Mesendoderm (in vitro differentiated cells): Measurements from ENCODE around the gene BTBD18.
A peak's percentile ranks its signal among the peaks of the same experiment; 100 is the strongest.
"Not testable (repeated sequence)": the region's sequence is repeated elsewhere in the genome, so short reads cannot be mapped to it uniquely, and the experiment has no call there.

Source experiments
- DNase-seq: peaks from one replicate; pipeline ENCODE4 v3.0.0; 2013
- H2AK5ac ChIP-seq: 2 replicates; pipeline ENCODE4 v1.6.1; 2013; ENCODE audit warnings: low read length, inconsistent platforms
- H2BK120ac ChIP-seq: 2 replicates; pipeline ENCODE4 v1.6.1; 2013; ENCODE audit warnings: low read depth, mild to moderate bottlenecking, low read length, moderate library complexity, mixed read lengths
- H2BK15ac ChIP-seq: replicated peaks from 2 replicates; pipeline ENCODE4 v1.6.1; 2013; ENCODE audit warnings: low read depth, mild to moderate bottlenecking, moderate library complexity
- H2BK5ac ChIP-seq: 2 replicates; pipeline ENCODE4 v1.6.1; 2013; ENCODE audit warnings: low read length, inconsistent platforms
- H3K18ac ChIP-seq: 2 replicates; pipeline ENCODE4 v1.6.1; 2013; ENCODE audit warnings: mild to moderate bottlenecking, low read length, mixed read lengths
- H3K23ac ChIP-seq: one replicate; pipeline ENCODE4 v1.6.1; 2013; ENCODE audit warnings: low read length
- H3K27ac ChIP-seq: 2 replicates; pipeline ENCODE4 v1.5.1; 2013; ENCODE audit warnings: low read depth, mild to moderate bottlenecking, inconsistent platforms, low read length, moderate library complexity
- H3K27me3 ChIP-seq: 2 replicates; pipeline ENCODE4 v1.6.1; 2013; ENCODE audit warnings: low read length, control low read depth, mild to moderate bottlenecking, inconsistent platforms; ENCODE audit not compliant: insufficient read depth, poor library complexity
- H3K36me3 ChIP-seq: 2 replicates; pipeline ENCODE4 v1.6.1; 2013; ENCODE audit warnings: low read length, inconsistent platforms; ENCODE audit not compliant: control insufficient read depth, insufficient read depth
- H3K4ac ChIP-seq: one replicate; pipeline ENCODE4 v1.6.1; 2013; ENCODE audit warnings: low read depth, mild to moderate bottlenecking, low read length, moderate library complexity
- H3K4me1 ChIP-seq: 2 replicates; pipeline ENCODE4 v1.6.1; 2013; ENCODE audit warnings: low read depth, low read length, inconsistent platforms; ENCODE audit not compliant: control insufficient read depth
- H3K4me2 ChIP-seq: 2 replicates; pipeline ENCODE4 v1.6.1; 2013; ENCODE audit warnings: low read length
- H3K4me3 ChIP-seq: 2 replicates; pipeline ENCODE4 v1.5.1; 2013; ENCODE audit warnings: mild to moderate bottlenecking, low read length
- H3K56ac ChIP-seq: one replicate; pipeline ENCODE4 v1.6.1; 2013; ENCODE audit warnings: low read length
- H3K79me1 ChIP-seq: 2 replicates; pipeline ENCODE4 v1.6.1; 2013; ENCODE audit warnings: low read length, inconsistent platforms
- H3K79me2 ChIP-seq: 2 replicates; pipeline ENCODE4 v1.6.1; 2013; ENCODE audit warnings: mild to moderate bottlenecking, low read length; ENCODE audit not compliant: control insufficient read depth, insufficient read depth
- H3K9ac ChIP-seq: 2 replicates; pipeline ENCODE4 v1.6.1; 2013; ENCODE audit warnings: low read length, inconsistent platforms
- H4K5ac ChIP-seq: one replicate; pipeline ENCODE4 v1.6.1; 2013; ENCODE audit warnings: low read length
- H4K8ac ChIP-seq: one replicate; pipeline ENCODE4 v1.6.1; 2013; ENCODE audit warnings: low read depth, mild to moderate bottlenecking, control low read depth, low read length, moderate library complexity
- WGBS: extraction: QIAGEN DNeasy Blood & Tissue Kit; methylation state at CpG from one replicate; pipeline ENCODE4 v1.1.7; 2013; ENCODE audit warnings: low lambda C conversion rate, missing lambda C conversion rate; ENCODE audit not compliant: insufficient coverage; ENCODE audit errors: extremely low coverage; 5-methylcytosine and 5-hydroxymethylcytosine counted together

BTBD18 gene

DNA sequence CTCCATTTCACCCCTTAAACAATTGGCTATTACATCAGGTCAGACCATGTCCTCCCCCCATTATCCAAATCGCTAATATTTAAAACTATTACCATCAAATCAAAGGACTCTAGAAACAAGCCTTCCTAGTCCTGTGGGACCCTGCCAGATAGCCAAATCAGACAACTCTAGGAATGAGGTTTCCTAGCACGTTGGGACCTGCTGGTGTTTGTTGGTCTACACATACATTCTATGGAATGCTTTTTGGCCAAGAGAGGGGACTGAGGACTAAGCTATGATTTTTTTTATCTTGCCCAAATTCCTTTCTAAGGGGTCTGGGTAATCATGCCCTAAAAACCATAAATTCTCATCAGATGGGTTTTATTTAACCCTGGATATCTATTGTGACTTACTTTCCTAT, 24.4 kb downstream of the BTBD18 start:
- no peak overlapping the region for H4K5ac ChIP-seq
- H2BK5ac ChIP-seq, result no peak overlapping the region
- H3K79me2 ChIP-seq, result peaks cover 14% of the 10 kb centered on the region
- H3K27ac ChIP-seq, result no peak overlapping the region
- H3K79me1 ChIP-seq, result peaks cover 8% of the 10 kb centered on the region
- no peak overlapping the region for H3K4me3 ChIP-seq
- WGBS, result no CpG with 5 or more reads among the region's 2 CpGs
- H3K9ac ChIP-seq, result no peak overlapping the region
- H2BK15ac ChIP-seq, result no peak overlapping the region
- no peaks in the 10 kb centered on the region for H3K4me1 ChIP-seq
- H2AK5ac ChIP-seq, result no peak overlapping the region
- no peak overlapping the region for H3K4me2 ChIP-seq
- H4K8ac ChIP-seq, result no peak overlapping the region
- H3K27me3 ChIP-seq, result no peaks in the 10 kb centered on the region
- no peak for DNase-seq
- H3K23ac ChIP-seq, result no peak overlapping the region
- no peak overlapping the region for H3K4ac ChIP-seq
- no peak overlapping the region for H2BK120ac ChIP-seq
- no peaks in the 10 kb centered on the region for H3K36me3 ChIP-seq
- no peak overlapping the region for H3K18ac ChIP-seq
- H3K56ac ChIP-seq, result no peak overlapping the region

DNA sequence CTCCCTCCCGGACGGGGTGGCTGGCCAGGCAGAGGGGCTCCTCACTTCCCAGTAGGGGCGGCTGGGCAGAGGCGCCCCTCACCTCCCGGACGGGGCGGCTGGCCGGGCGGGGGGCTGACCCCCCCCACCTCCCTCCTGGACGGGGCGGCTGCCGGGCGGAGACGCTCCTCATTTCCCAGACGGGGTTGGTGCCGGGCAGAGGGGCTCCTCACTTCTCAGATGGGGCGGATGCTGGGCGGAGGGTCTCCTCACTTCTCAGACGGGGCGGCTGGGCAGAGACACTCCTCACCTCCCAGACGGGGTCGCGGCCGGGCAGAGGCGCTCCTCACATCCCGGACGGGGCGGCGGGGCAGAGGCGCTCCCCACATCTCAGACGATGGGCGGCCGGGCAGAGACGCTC, 34.9 kb downstream of the BTBD18 start:
- not testable (repeated sequence) for H3K56ac ChIP-seq, H3K27me3 ChIP-seq, H3K9ac ChIP-seq, DNase-seq, H3K27ac ChIP-seq, H2BK15ac ChIP-seq, H3K18ac ChIP-seq, H2BK5ac ChIP-seq, H3K36me3 ChIP-seq, H3K23ac ChIP-seq, H2AK5ac ChIP-seq, H4K5ac ChIP-seq, H4K8ac ChIP-seq, H3K4me1 ChIP-seq, H3K4me3 ChIP-seq, H3K4me2 ChIP-seq, H2BK120ac ChIP-seq, H3K4ac ChIP-seq
- WGBS, result no CpG with 5 or more reads among the region's 34 CpGs
- peaks cover 40% of the 10 kb centered on the region for H3K79me2 ChIP-seq
- peaks cover 10% of the 10 kb centered on the region for H3K79me1 ChIP-seq

DNA sequence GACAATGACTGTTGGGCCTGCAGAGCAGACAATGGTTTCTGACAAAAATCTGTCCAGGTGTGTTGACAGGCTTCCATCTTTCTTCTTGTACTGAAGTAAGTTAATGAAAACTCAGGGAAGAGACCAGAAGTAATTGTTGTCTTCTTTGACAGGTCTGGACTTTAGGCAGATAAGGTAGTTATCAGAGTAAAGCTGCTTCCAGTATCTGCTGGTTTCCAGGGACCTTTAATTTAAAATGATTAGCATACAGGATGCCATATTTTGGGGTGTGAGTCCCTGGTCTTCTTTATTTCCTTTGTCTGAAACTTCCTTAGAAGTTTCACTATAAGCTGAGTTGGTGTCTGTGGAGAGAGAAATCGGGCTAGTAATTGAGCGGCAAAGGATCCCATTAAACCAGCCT, 37.8 kb downstream of the BTBD18 start:
- no peak overlapping the region for H3K23ac ChIP-seq
- H3K56ac ChIP-seq, result no peak overlapping the region
- no peak overlapping the region for H2BK120ac ChIP-seq
- no peak overlapping the region for H2BK15ac ChIP-seq
- peaks cover 40% of the 10 kb centered on the region for H3K79me2 ChIP-seq
- no peak overlapping the region for H2AK5ac ChIP-seq
- H3K27ac ChIP-seq, result no peak overlapping the region
- H2BK5ac ChIP-seq, result no peak overlapping the region
- H3K36me3 ChIP-seq, result peaks cover 1% of the 10 kb centered on the region
- H3K9ac ChIP-seq, result no peak overlapping the region
- no peak overlapping the region for H3K4ac ChIP-seq
- no CpG with 5 or more reads among the region's 2 CpGs for WGBS
- peaks cover 11% of the 10 kb centered on the region for H3K79me1 ChIP-seq
- no peaks in the 10 kb centered on the region for H3K27me3 ChIP-seq
- H3K4me1 ChIP-seq, result peaks cover 4% of the 10 kb centered on the region
- no peak overlapping the region for H4K5ac ChIP-seq
- no peak overlapping the region for H3K18ac ChIP-seq
- peak; percentile 16 for DNase-seq
- peak overlapping the region; percentile 87 for H3K4me2 ChIP-seq
- H3K4me3 ChIP-seq, result no peak overlapping the region
- no peak overlapping the region for H4K8ac ChIP-seq

DNA sequence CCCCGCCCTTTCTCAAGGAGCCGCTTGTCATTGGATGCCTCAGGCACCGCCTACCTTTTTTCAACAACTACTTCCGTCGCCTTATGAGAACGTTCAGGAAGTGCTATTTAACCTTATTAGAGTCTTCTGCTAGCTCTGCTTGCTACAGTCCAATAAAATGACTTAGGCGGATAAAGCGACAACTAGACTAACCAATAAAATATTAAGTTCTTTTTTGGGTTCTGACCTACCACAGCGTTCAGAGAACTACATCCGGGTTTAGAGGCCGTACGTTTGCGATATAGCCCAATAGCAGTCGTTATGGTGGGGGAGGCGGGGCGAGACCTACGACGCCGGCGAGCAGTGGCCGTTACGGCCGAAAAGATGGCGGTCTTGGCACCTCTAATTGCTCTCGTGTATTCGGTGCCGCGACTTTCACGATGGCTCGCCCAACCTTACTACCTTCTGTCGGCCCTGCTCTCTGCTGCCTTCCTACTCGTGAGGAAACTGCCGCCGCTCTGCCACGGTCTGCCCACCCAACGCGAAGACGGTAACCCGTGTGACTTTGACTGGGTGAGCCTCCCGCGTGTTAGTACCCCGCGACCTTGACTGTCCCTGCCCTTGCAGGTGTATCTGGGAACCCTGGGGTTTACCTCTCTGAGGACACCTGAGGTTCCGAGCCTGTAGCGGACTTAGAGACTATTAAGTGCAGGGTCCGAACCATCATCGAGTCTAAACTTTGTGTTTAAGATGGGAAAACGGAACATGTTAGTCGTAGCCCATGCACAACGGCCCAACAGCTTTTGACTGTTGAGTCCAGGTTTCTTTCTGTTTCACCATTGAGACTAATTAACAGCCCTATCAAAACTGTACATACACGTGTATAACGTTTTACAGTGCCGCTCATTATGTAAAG, 39.1 kb downstream of the BTBD18 start, which contains the start of gene TMX2:
TSS of gene TMX2 (plus strand) at position 338 of the 895 bp plus-strand sequence. CDS start at position 364, 26 bp downstream.
- DNase-seq, result peak; percentile 100
- Histone ChIP-seq H2BK15ac (no peak within 1 kb of the TSS), H3K4me1 (peaks cover 4% of the 10 kb centered on the region), H3K27me3 (no peaks in the 10 kb centered on the region), H2BK5ac (peak within 1 kb of the TSS; percentile 89), H3K9ac (peak within 1 kb of the TSS; percentile 84), H3K79me1 (peaks cover 9% of the 10 kb centered on the region), H3K23ac (peak within 1 kb of the TSS; percentile 68), H3K36me3 (no peaks in the 10 kb centered on the region), H4K5ac (peak within 1 kb of the TSS; percentile 71), H3K79me2 (peaks cover 34% of the 10 kb centered on the region), H3K4me2 (peak within 1 kb of the TSS; percentile 87), H3K56ac (peak within 1 kb of the TSS; percentile 100), H3K18ac (no peak within 1 kb of the TSS), H3K4me3 (peak within 1 kb of the TSS; percentile 96), H2AK5ac (peak within 1 kb of the TSS; percentile 99), H4K8ac (no peak within 1 kb of the TSS), H2BK120ac (no peak within 1 kb of the TSS), H3K4ac (peak within 1 kb of the TSS; percentile 97), H3K27ac (peak within 1 kb of the TSS; percentile 84)
- no CpG with 5 or more reads among the region's 53 CpGs for WGBS

DNA sequence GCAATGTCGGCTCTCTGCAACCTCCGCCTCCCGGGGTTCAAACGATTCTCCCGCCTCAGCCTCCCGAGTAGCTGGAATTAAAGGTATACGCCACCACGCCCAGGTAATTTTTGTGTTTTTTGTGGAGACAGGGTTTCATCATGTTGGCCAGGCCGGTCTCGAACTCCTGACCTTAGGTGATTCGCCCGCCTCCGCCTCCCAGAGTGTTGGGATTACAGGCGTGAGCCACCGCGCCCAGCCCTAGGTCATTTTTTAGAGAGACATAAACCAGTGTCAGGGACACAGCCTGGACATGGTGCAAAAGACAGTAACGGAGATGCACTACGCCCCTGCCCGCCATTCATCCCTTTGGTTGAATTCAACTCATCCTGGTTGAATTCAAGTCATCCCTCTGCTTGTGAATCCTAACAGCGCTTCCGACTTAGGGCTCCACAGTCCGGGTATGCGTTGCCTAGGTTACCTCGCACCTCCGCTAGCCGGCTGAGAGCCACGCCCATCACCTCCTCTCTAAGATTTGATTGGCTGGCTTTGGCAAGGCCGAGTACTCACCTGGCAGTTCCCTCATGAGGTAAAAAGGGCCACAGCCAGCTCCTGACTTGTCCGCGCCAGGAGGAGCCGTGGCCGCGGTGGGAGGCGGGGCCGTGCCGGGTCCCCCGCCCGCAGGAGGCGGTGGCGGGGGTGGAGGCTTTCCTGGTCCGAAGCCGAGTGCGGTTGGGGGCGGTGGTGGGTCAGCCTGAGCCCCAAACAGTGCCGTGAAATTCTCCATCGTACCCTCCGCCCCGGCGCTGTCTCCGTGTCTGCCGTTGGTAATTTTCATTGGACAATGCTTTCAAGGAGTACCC, 40.0 kb downstream of the BTBD18 start, which contains the start of gene MED19:
TSS of gene MED19 (minus strand) at position 802 of the 842 bp plus-strand sequence. CDS start at position 766, 36 bp downstream.
- DNase-seq, result peak; percentile 99
- Histone ChIP-seq H4K5ac (peak within 1 kb of the TSS; percentile 71), H2BK5ac (peak within 1 kb of the TSS; percentile 89), H3K79me1 (peaks cover 9% of the 10 kb centered on the region), H3K4me3 (peak within 1 kb of the TSS; percentile 96), H3K4me2 (peak within 1 kb of the TSS; percentile 87), H3K9ac (peak within 1 kb of the TSS; percentile 84), H2BK15ac (no peak within 1 kb of the TSS), H2AK5ac (peak within 1 kb of the TSS; percentile 99), H3K27me3 (no peaks in the 10 kb centered on the region), H3K4ac (peak within 1 kb of the TSS; percentile 97), H3K79me2 (peaks cover 34% of the 10 kb centered on the region), H3K56ac (peak within 1 kb of the TSS; percentile 100), H3K36me3 (no peaks in the 10 kb centered on the region), H3K27ac (peak within 1 kb of the TSS; percentile 84), H4K8ac (no peak within 1 kb of the TSS), H3K4me1 (peaks cover 4% of the 10 kb centered on the region), H2BK120ac (no peak within 1 kb of the TSS), H3K23ac (peak within 1 kb of the TSS; percentile 68), H3K18ac (no peak within 1 kb of the TSS)
- WGBS, result no CpG with 5 or more reads among the region's 51 CpGs
